Suppressor macrophage (primary cell): ENCODE data around the gene ZNF423.

ENCODE experiments used
- DNase-seq, 4 experiments: peaks; one replicate each; pipeline ENCODE4 v3.0.0-alpha.2; 2020 to 2022

Gene ZNF423

DNA sequence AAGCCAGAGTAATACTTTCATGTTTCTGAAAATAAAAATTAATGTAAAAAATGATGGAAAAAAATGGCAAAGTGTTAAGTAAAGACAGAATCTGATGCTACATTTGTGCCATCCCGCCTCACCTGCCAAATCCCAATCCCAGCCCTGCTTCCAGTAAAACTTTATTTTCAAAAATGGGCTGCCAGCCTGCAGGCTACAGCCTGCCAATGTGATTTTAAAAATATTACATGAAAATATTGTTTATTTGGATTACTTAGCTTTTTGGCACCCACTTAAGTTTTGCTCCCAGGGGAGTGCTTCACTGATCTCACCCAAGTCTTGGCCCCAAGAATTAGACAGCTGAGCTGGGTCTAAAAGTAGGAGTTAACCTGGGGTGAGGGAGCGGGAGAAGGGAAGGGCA is 369.5 kb downstream of the ZNF423 start:
- no peak for DNase-seq

DNA sequence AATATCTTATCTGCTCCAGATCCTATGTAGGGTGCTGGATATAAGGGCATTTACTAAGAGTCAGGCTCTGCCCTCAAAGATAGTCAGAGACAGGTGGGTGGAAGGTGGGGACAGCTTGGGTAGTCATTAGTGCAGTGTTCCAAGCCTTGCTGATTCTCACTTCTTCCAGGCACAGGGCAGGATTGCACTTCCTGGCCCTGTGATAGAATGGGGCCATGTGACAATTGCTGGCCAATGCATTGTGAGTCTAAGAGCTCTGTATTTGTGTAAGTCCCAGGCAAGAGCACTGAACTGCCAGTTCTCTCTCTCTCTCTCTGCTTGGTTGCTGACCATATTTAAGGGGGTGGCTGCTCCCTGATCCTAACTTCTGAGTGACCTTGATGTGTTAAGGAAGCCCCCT is 370.2 kb downstream of the ZNF423 start:
- DNase-seq: peak in 3 of 4 experiments; percentile 8 to 21 (median 19)

DNA sequence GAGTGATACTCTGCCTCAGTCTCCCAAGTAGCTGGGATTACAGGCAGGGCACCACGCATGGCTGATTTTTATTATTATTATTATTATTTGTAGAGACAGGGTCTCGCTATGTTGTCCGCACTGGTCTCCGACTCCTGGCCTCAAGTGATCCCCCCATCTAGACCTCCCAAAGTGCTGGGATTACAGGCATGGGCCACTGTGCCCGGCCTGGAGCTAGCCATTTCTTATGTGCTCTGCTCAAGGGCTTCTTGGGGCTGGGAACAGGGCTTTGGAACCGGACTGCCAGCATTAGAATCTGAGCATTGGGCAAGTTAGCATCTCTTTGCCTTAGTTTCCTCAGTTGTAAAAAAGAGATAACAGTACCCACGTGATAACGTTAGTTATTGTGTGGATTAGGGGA is 371.0 kb downstream of the ZNF423 start:
- no peak for DNase-seq

DNA sequence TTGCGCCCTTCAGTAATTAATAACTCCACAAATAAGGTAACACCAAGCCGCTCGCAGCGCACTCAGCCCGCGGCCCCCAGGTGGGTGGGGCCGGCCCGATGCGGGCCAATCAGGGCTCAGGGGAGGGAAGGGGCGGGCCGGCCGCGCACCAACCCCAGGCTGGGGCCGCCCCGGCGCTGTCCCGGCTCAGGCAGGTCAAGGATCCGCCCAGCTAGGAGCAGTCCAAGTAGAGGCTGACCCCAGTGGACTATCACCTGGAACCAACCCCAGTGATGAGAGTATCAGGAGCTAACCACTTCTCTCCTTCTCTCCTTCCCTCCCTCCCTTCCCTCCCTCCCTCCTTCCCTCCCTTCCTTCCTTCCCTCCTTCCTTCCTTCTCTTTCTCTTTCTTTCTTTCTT is 371.5 kb downstream of the ZNF423 start:
- DNase-seq: peak; percentile 20 to 62 (median 34)

DNA sequence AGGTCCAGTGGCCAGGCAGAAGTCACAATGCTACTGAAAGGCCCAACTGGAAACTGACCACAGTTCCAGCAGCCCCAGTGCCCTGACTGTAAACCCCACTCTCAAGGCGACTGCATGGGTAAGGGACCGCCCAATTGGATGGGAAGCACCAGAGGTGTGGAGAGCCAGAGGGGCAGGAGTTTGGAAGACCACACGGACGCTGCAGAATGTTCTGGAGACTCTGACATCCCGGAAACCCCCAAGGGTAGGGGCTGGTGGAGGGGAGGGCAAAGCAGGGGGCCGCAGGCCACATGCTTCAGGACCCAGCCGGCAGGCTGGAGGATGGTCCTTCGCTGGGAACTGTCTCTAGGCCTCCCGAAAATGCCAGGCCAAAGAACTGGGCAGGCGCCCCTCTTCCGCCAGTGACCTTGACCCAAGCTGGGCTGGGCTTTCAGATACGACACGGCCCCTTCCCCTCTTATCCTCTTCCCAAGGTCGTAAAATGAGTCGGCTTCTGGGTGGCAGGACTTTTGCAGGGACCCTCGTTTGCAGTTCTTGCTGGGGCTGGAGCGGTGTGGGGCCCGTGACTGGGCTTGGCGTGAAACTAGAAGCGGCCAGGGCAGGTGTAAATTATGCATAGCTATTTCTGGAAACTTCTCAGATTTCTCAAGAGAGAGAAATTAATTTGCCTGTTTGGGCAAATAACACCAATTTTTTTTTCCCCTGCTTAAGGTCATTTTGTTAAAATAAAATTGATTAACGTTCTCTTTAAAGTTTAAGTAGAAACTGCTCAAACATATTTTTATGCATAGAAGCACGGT is 372.1 kb downstream of the ZNF423 start:
- DNase-seq: no peak

DNA sequence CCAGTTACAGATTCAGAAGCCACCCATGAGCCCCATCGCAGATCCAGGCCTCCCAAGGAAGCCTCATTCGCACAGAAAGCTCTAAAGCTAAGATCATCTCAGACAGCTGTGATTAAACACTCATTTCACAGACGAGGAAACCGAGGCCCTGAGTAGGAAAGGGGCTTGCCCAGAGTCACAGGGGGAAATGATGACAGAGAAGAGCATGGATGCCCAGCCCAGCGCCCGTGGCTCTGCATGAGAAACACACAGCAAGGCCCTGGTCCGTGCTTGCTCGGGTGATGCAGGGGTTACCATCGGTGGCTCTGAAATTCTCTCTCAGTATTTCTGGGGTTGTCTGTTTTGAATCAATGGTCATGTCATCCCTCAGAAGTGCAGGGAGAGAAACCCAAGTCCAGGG is 372.7 kb downstream of the ZNF423 start:
- DNase-seq: no peak

DNA sequence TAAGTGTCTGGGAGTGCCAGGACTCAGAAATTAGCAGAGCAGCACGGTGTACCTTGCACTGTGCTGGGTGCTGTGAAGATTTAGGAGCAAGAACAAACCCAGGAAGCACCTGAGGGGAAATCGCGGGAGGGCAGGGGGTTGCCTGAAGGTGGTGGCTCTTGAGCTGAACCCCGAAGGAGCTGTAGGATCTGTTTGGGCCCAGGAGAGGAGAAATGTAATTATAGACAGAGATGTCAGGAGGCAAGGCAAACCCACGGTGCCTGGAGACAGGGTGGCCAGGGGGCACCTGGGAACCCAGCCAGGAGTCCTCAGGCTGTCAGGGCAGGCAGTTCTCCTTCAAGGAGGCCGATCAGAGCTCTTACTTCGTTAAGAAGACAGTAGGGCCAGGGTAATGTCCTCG is 373.2 kb downstream of the ZNF423 start:
- DNase-seq: no peak

DNA sequence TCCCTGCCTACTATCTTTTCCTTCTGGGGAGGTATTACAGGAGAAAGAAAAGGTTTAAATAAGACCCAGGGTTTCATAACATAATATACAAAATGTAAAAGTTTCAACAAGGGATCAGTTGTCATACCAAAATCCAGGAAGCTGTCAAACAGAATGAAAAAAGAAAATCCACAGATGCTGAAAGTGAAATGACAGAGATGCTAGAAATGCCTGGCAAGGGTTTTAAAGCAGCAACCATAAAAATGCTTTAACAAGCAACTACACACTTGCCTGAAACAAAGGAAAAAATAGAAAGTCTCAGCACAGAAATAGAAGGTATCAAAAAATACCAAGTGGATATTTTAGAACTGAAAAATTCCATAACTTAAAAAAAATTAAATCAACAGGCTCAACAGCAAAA is 377.3 kb downstream of the ZNF423 start:
- no peak for DNase-seq

DNA sequence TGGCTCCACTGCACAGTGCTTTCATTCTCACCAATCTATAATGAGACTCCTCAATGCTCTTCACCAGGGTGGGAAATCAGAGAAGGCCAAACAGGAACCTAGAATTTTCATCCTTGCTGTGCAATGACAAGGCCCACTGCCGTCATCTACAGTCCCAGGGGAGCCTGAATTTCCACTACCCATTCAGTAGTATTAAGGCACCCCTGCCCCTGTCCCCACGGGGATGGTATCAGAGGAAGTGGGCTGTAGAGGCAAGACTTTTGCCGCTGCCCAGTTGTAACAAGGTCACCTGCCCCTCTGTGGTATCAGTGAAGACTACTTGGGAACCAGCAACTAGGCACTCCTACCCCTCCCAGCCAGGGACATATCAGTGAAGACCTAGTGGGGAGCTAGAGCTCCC is 377.8 kb downstream of the ZNF423 start:
- no peak for DNase-seq

DNA sequence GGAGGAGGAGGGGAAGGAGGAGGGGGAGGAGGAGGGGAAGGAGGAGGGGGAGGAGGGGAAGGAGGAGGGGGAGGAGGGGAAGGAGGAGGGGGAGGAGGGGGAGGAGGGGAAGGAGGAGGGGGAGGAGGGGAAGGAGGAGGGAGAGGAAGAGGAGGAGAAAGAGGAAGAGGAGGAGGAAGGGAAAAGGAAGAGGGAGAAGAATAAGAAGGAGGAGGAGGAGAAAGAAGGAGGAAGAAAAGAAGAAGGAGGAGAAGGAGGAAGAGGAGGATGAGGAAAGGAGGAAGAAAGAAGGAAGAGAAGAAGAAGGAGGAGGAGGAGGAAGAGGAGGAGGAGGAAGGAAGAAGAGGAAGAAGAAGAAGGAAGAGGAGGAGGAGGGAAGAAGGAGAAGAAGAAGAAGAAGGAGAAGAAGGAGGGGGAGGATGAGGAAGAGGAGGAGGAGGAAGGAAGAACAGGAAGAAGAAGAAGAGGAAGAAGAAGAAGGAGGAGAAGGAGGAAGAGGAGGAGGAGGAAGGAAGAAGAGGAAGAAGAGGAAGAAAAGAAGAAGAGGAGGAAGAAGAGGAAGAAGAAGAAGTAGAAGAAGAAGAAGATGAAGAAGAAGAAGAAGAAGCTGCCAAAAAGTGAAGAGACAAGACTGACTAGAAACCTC is 378.5 kb downstream of the ZNF423 start:
- no peak for DNase-seq

DNA sequence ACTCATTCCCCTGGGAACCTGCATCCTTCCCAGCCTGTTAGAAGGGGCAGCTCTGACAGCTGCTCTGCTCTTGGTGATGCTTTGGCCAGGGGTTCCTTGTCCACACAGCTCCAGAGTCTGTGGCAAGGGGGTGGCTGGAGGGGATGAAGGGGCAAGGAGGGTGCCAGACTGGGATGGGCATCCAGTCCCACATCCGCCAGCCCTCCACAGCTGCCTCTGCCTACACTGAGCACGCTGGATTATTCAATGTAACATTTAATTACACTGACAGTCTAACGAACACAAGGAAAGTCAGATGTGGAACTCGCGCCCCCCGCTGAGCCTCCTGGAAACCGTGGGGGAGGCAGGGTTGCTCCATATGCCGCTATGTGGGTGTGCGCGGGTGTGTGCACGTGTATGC is 381.2 kb downstream of the ZNF423 start:
- DNase-seq: no peak

DNA sequence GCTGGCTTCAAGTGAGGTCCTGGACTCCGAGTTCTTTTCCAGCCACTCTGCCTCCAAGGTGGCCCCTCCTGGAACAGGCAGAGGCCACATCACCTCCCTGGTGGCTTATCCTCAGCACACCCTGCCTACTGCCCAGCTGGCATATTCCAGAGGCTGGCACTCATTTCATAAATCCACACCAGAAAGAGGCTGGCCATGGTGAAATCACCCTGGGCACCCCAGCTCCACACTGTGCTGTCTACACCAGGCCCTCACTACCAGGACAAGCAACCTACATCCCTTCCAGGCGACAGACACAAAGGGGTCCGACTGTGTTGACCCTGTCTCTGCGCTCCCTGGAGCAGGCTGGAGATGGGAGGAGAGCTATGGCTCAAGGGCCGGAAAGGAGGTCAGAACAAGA is 382.1 kb downstream of the ZNF423 start:
- DNase-seq: no peak

DNA sequence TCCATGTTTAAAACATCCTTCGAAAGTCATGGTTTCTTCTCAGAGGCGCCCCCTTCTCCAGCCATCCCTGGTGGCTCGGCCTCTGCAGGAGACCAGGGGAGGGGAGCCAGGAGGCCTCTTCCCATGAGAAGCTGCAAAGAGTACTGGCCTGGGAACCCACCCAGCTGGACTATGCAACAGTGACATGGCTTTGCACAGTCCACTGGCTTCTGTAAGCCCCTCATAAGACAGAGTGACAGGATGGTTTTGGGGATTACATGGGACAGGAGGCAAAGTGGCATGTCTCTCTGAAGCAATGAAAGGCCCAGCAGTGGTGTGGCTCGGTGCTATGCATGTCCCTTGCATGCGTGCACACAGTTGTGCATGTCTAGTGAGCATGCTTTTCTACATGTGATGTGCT is 382.8 kb downstream of the ZNF423 start:
- no peak for DNase-seq

DNA sequence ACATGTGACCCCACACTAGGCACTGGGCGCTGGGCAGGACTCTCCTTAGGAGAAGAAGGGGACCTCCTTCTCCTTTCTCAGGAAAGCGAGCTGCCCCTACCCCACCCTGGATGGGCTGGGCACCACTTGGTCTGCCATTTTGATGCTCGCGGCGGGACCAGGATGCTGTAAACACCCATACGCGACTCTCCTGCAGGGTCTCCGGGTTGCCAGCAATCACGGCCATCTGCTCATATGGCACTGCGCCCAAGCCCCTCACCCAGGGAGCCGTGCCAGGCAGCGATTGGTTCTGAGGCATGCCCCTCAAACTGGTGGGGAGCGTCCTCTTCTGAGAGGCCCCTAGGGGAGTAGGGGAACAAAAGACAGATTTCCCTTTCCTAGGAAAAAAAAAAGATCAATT is 383.3 kb downstream of the ZNF423 start:
- no peak for DNase-seq

DNA sequence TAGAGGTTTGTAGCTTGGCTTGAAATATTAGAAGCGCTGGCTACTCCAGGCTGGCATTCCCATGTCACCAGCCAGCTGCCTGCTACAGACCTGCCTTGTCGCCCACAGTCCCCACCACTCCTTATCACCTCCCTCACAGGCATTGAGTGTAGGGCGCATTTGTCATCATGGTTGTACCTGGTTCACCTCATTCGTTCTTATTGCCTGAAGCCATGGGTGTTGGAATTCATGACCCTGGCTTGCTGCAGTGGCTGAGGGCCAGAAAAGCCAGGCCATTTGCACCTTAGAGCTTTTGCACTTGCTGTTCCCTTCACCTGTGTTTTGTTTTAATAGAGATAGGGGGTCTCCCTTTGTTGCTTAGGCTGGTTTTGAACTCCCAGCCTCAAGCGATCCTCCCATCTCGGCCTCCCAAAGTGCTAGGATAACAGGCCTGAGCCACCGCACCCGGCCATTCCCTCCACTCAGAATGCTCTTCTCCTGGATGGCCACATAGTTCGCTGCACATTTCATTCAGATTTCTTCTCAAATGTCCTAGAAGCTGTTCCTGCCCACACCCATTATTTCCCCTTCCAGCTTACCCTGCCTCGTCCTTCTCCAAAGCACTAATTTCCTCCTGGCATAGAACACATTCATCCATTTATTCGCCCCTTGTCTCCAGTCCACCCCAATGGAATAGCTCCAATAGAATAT is 384.7 kb downstream of the ZNF423 start:
- DNase-seq: no peak

DNA sequence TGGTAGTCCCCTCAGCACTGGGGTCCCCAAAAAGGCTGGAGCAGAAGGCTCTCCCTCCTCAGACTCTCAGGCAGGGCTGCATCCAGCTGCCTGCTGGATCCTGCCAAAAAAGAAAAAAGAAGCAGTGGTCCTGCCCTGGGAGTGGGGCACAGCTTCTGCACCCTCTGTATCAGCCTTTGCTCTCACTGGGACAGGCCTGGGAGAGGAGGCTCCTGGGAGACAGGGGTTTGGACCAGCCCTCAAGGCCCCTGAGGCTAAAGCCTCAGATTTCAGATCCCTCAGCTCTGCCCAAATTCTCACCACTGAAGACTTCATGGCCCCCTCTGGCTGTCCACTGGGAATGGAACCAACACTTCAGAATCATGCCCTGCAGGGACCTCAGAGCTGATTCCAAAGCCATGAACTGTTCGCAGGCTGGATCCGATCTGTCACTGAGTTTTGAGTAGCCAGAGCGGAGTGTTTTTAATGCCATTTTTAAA is 385.4 kb downstream of the ZNF423 start:
- DNase-seq: no peak

DNA sequence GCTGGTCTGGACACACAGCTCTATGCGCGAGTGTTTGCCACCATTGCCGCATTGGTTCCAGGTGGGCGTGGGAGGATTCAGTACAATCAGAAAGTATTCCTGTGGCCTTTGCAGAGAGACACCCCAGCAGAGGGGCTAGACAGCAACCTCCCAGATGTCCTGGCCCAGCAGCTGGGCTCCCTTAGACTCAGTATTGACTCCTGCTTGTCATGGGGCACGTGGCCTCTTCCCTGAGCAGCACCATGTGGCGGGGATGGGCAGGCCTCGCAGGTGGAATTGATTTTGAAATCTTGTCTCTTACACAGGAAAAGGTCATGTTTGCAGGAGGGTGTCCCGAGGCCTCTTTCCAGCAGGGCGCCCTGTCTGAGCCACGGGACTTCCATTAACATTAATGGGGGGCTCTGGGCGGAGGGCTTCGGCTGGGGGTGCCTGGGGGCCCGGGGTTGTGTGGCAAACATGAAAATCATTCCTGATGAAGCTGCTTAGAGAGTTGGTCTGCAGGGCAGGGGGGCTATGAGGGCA is 385.9 kb downstream of the ZNF423 start:
- DNase-seq: no peak

DNA sequence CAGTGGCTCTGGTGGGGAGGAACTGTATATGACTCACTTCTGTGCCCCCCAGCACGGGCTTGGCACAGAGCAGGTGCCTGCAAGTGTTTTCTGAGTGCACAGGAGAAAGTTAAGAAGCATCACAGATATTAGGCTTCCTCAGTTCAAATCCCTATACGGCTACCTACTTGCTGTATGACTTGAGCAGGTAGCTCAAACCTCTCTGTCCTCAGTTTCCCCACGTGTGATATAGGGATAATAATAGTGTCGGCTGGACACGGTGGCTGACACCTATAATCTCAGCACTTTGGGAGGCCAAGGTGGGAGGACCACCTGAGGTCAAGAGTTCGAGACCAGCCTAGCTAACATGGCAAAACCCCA is 386.6 kb downstream of the ZNF423 start:
- DNase-seq: no peak

DNA sequence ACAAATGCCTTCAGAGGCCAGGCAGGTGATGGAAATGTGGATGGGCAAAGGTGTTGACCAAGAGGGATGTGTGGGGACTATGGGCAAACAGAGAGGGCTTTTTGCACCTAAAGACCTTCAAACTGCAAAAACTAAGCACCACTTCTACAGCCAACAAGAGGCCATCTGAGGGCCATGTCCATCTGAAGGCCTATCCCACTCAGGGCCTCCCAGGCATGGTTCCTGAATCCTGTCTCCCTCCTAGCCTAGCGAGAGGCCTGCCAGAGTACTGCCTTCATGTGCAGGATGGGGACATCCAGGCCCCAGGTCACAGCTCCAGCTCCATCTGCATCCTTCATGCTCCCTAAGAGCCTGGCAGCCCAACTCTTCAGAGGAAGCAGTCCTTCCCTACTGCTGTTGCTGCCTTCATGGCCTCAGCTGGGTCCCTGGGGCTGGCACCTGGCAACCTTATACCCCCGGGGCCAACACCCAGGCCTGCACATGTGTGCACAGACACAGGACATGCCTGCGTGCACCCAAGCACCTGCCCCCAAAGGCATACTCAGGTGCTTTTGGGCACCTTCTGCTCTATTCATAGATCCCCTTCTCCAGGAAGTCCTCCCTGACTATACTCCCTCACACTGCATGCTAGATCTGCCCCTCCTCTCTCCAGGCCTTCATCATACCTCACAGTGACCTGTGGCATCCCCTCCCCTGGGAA is 387.2 kb downstream of the ZNF423 start:
- no peak for DNase-seq

DNA sequence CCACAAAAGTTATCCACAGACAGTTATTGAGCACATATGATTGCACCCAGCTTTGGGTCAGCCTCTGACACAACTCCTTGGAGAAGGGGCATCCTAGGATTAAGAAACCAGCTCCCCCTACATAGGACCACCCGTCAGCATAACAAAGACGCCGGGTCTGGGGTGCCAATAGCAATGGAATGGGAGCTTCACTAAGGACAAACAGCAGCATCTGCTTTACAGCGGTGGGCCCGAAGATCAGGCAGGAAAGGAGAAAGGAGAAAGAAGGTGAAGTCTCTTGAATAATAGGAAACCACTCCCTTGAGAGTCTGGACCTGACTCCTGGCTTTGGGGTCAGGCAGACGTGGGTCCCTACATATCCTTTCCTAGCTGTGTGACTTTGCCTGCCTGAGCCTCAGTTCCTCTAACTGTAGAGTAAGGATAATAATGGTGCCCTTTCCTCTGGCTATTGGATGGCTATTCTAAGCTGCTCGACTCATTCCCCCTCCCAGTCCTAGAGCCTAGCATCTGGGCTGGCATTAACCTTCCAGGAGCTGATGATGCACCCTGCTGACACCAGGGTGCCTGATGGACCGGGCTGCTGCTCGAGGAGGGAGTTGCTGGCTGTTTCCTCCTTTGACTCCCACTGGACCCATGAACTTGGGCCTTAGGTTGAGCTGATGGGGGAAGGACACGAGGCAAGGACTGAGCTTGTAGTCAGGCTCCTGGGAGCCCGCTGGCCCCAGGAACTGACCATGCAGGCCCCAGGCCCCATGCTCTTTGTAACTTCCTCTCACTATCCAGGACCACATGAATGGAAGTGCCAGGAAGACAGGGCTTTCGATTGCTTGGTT is 388.2 kb downstream of the ZNF423 start:
- DNase-seq: no peak

DNA sequence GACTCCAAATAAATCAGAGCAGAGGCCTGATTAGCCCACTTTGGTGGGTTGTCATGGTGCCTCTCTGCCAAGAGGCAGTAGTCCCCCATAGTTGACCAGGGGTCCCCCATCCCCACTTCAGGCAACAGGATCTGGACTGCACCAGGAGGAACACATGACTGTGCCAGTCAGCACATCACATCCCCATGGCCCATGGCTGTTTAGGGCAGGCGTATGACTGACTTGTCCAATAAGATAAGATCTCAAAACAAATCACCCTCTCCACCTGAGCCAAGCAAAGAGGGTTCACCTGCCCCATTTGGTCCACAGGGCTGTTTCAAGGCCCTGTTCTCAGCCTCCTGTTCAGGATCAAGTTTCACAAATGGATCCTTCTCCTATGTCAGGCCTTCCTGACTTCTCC is 389.0 kb downstream of the ZNF423 start:
- DNase-seq: no peak

DNA sequence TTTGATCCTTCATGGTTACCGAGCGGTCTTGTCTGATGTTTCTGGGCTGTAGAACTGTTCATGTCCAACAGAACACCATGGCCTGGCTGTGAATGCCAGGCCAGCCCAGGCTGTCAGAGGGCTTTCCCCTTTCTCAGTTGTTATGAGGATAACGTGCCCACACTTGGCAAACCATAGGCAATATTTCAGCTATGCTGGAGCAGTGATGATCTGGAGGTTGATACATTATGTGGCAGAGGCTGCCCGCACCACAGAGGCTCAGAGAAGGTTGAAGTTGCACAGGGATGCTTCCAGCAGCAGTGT is 389.4 kb downstream of the ZNF423 start:
- no peak for DNase-seq
